NB4 (cell line): ENCODE data around the gene PTPRG.

Experiments
- CTCF ChIP-seq: IDR thresholded peaks from one replicate; pipeline ENCODE4 v1.5.1; 2012; ENCODE audit warnings: low read depth, low read length
- MYC ChIP-seq: IDR thresholded peaks from 2 replicates; pipeline ENCODE4 v1.6.1; 2011; ENCODE audit warnings: low read depth, low read length
- POLR2A ChIP-seq: IDR thresholded peaks from 2 replicates; pipeline ENCODE4 v1.6.1; 2011; ENCODE audit warnings: mild to moderate bottlenecking; ENCODE audit not compliant: insufficient read length; ENCODE audit errors: extremely low read depth

DNA sequence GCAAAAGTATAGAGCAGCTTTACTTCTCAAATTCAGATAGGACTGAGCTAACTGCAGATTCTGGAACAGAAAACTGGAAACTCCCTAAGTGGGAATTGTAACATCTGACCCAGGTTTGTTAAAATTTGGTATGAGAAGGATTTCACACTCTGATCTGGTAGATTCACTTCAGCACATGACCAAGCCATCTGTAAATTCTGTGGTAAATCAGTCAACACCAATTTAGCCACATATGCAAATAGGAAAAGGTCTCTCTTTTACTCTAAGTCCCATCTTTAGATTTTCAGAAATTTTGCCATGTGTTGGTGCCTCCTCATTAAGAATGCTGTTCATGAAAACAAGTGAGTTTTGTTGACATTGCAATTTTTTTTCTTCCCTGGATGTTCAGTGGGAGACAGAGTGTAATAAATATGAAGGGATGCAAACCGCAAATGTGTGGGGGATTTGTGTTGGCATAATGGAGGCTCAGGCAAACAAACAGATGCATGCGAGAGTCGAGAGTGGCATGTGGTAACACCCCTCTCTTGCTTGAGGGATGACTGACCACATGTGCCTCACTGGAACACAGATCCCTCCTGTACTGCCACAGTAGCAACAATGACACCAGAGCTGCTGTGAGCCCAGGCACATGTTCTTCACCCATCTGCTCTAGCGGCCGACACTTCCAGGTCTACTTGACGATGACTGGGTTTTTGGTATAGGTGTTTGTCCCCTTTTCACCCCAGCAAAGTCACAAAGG, 665.4 kb downstream of the PTPRG start:
- TF ChIP-seq CTCF (no peak), POLR2A (no peak), MYC (no peak)
